Naive B cell (primary cell): ENCODE results near the gene C3orf85. TPM values are rescaled to one million over a fixed set of nuclear protein-coding genes. Genes with fewer than 3 reads are reported as not detected.

Experiments
- ATAC-seq, 2 donors: fragments of 150-1000 bp; cut with Tn5 transposase; 2 replicates each; pipeline ENCODE4 v1.10.0; 2021; ENCODE audit warnings: low read depth in 2 of 2, mild to moderate bottlenecking in 2 of 2, moderate library complexity in 2 of 2
- DNase-seq: peaks from one replicate; pipeline ENCODE4 v3.0.0; 2022
- H3K27ac Mint-ChIP-seq, 6 donors: one replicate each; pipeline ENCODE4 v1.8.0; 2020 to 2022; ENCODE audit warnings: mild to moderate bottlenecking in 6 of 6, mixed read lengths in 6 of 6, moderate library complexity in 5 of 6, inconsistent platforms in 2 of 6
- H3K27me3 Mint-ChIP-seq, 3 donors: one replicate each; pipeline ENCODE4 v1.8.0; 2021 to 2022; ENCODE audit warnings: mixed read lengths in 3 of 3, mild to moderate bottlenecking in 1 of 3
- H3K36me3 Mint-ChIP-seq, 2 donors: one replicate each; pipeline ENCODE4 v1.8.0; 2020 to 2022; ENCODE audit warnings: mixed read lengths in 2 of 2, inconsistent platforms in 1 of 2, mild to moderate bottlenecking in 1 of 2
- H3K4me1 Mint-ChIP-seq, 3 donors: one replicate each; pipeline ENCODE4 v1.8.0; 2020 to 2022; ENCODE audit warnings: mixed read lengths in 3 of 3, inconsistent platforms in 1 of 3, mild to moderate bottlenecking in 1 of 3, moderate library complexity in 1 of 3
- H3K4me3 Mint-ChIP-seq, 8 donors: one replicate each; pipeline ENCODE4 v1.8.0; 2020 to 2022; ENCODE audit warnings: mild to moderate bottlenecking in 8 of 8, mixed read lengths in 8 of 8, moderate library complexity in 8 of 8, inconsistent platforms in 2 of 8
- H3K9me3 Mint-ChIP-seq, 7 donors: one replicate each; pipeline ENCODE4 v1.8.0; 2020 to 2022; ENCODE audit warnings: mixed read lengths in 7 of 7, mild to moderate bottlenecking in 5 of 7, inconsistent platforms in 2 of 7, moderate library complexity in 1 of 7
- polyA plus RNA-seq, 6 donors: library from polyadenylated mRNA; unstranded; fragments of 300-500 nt; fragmentation: Illumina TruSeq; gene quantifications; one replicate each; pipeline ENCODE4 v1.2.3, GENCODE V29; 2021; ENCODE audit warnings: low read depth in 6 of 6

Gene C3orf85
- polyA plus RNA-seq, 6 donors from 2014 or later = not detected

GRCh38 chr3:109171479-109171878, 35.0 kb downstream of the C3orf85 start:
- Mint-ChIP-seq H3K27ac (no peak overlapping the region), H3K27me3 (peaks cover 0 to 4% (median 0%) of the 10 kb centered on the region in 3 donors), H3K4me3 (no peak overlapping the region), H3K4me1 (no peaks in the 10 kb centered on the region), H3K36me3 (no peaks in the 10 kb centered on the region), H3K9me3 (peaks cover 0 to 6% (median 0%) of the 10 kb centered on the region in 7 donors)
- ATAC-seq = no peak
- DNase-seq = no peak

- no peak for ATAC-seq
- DNase-seq = no peak
- Mint-ChIP-seq H3K9me3 (peaks cover 0 to 7% (median 2%) of the 10 kb centered on the region in 7 donors), H3K4me3 (no peak overlapping the region), H3K27me3 (no peaks in the 10 kb centered on the region), H3K27ac (no peak overlapping the region), H3K4me1 (no peaks in the 10 kb centered on the region), H3K36me3 (no peaks in the 10 kb centered on the region)
Measured at GRCh38 chr3:109175411-109175810, 38.9 kb downstream of the C3orf85 start.

GRCh38 chr3:109176726-109177125, 40.2 kb downstream of the C3orf85 start:
- no peak overlapping the region for H3K4me3 Mint-ChIP-seq
- H3K27ac Mint-ChIP-seq = no peak overlapping the region
- H3K9me3 Mint-ChIP-seq = peaks cover 0 to 11% (median 2%) of the 10 kb centered on the region in 7 donors
- no peaks in the 10 kb centered on the region for H3K36me3 Mint-ChIP-seq
- no peak for DNase-seq
- ATAC-seq = no peak
- H3K27me3 Mint-ChIP-seq = no peaks in the 10 kb centered on the region
- no peaks in the 10 kb centered on the region for H3K4me1 Mint-ChIP-seq

- Mint-ChIP-seq H3K4me1 (no peaks in the 10 kb centered on the region), H3K4me3 (no peak overlapping the region), H3K36me3 (no peaks in the 10 kb centered on the region), H3K27ac (no peak overlapping the region), H3K27me3 (no peaks in the 10 kb centered on the region), H3K9me3 (peaks cover 0 to 11% (median 2%) of the 10 kb centered on the region in 7 donors)
- DNase-seq (no peak), ATAC-seq (no peak)
Measured at GRCh38 chr3:109177908-109178307, 41.4 kb downstream of the C3orf85 start.

GRCh38 chr3:109178708-109179107, 42.2 kb downstream of the C3orf85 start:
- Mint-ChIP-seq H3K36me3 (no peaks in the 10 kb centered on the region), H3K27ac (peak overlapping the region in 1 of 6 donors; percentile 12), H3K4me3 (no peak overlapping the region), H3K4me1 (no peaks in the 10 kb centered on the region), H3K27me3 (no peaks in the 10 kb centered on the region), H3K9me3 (peaks cover 0 to 11% (median 2%) of the 10 kb centered on the region in 7 donors)
- DNase-seq (no peak), ATAC-seq (no peak)

GRCh38 chr3:109184726-109185125, 48.2 kb downstream of the C3orf85 start:
- no peak overlapping the region for H3K27ac Mint-ChIP-seq
- H3K36me3 Mint-ChIP-seq = no peaks in the 10 kb centered on the region
- peaks cover 0 to 9% (median 0%) of the 10 kb centered on the region in 7 donors for H3K9me3 Mint-ChIP-seq
- H3K4me1 Mint-ChIP-seq = no peaks in the 10 kb centered on the region
- DNase-seq = no peak
- ATAC-seq = no peak
- H3K4me3 Mint-ChIP-seq = no peak overlapping the region
- H3K27me3 Mint-ChIP-seq = no peaks in the 10 kb centered on the region

- Mint-ChIP-seq H3K27me3 (no peaks in the 10 kb centered on the region), H3K9me3 (peaks cover 0 to 9% (median 1%) of the 10 kb centered on the region in 7 donors)
Measured at GRCh38 chr3:109187390-109187789, 50.9 kb downstream of the C3orf85 start.

GRCh38 chr3:109188741-109189140, 52.2 kb downstream of the C3orf85 start:
- Mint-ChIP-seq H3K9me3 (peaks cover 0 to 5% (median 1%) of the 10 kb centered on the region in 7 donors), H3K36me3 (no peaks in the 10 kb centered on the region), H3K27ac (no peak overlapping the region), H3K4me1 (no peaks in the 10 kb centered on the region), H3K4me3 (no peak overlapping the region), H3K27me3 (no peaks in the 10 kb centered on the region)
- ATAC-seq = no peak
- DNase-seq = no peak

More at GRCh38 chr3:109187390-109187789, 50.9 kb downstream of the C3orf85 start:
- no peak for DNase-seq
- no peaks in the 10 kb centered on the region for H3K36me3 Mint-ChIP-seq
- no peak for ATAC-seq
- H3K4me1 Mint-ChIP-seq = no peaks in the 10 kb centered on the region
- H3K4me3 Mint-ChIP-seq = no peak overlapping the region
- no peak overlapping the region for H3K27ac Mint-ChIP-seq

GRCh38 chr3:109191421-109191820, 54.9 kb downstream of the C3orf85 start:
- DNase-seq (no peak), ATAC-seq (no peak)
- H3K4me3 Mint-ChIP-seq = no peak overlapping the region
- no peaks in the 10 kb centered on the region for H3K4me1 Mint-ChIP-seq
- no peaks in the 10 kb centered on the region for H3K27me3 Mint-ChIP-seq
- H3K27ac Mint-ChIP-seq = peak overlapping the region in 1 of 6 donors; percentile 54
- H3K36me3 Mint-ChIP-seq = no peaks in the 10 kb centered on the region
- peaks cover 0 to 4% (median 0%) of the 10 kb centered on the region in 7 donors for H3K9me3 Mint-ChIP-seq

GRCh38 chr3:109195815-109196214, 59.3 kb downstream of the C3orf85 start:
- H3K27me3 Mint-ChIP-seq = no peaks in the 10 kb centered on the region
- DNase-seq (no peak), ATAC-seq (no peak)
- H3K9me3 Mint-ChIP-seq = peaks cover 0 to 8% (median 4%) of the 10 kb centered on the region in 7 donors
- H3K27ac Mint-ChIP-seq = no peak overlapping the region
- H3K36me3 Mint-ChIP-seq = no peaks in the 10 kb centered on the region
- H3K4me1 Mint-ChIP-seq = no peaks in the 10 kb centered on the region
- no peak overlapping the region for H3K4me3 Mint-ChIP-seq

Other genes with a start within 250 kb of the C3orf85 start
- not detected for gene GUCA1C, start 182.8 kb upstream of the C3orf85 start, polyA plus RNA-seq
- gene MORC1, start 18.6 kb upstream of the C3orf85 start, polyA plus RNA-seq = under 1 TPM in 1 of 6 donors, not detected in 5; 0.12 TPM
- not detected for gene DPPA2, start 179.8 kb downstream of the C3orf85 start, polyA plus RNA-seq
- 1 to 10 TPM; 2.7 to 8.7 (median 3.8) TPM for gene DPPA4, start 200.8 kb downstream of the C3orf85 start, polyA plus RNA-seq